Activated CD4-positive, alpha-beta memory T cell treated with anti-CD3 and anti-CD28 coated beads, Interleukin-2, amount 10 ng/mL, durations not matched to agents 7 days and 5 days (primary cell): Measurements from ENCODE around the gene PTGS1. TPM values are rescaled to one million over a fixed set of nuclear protein-coding genes. Genes with fewer than 3 reads are reported as not detected.

Experiments used
- CTCF ChIA-PET: fragments of 350-600 bp; sonication (Branson Sonifier 250); formaldehyde crosslinking; loops from one replicate; lab custom pipeline; 2021; ENCODE audit warnings: antibody characterized with exemption, inconsistent platforms; lab: Charles Lee
- POLR2A ChIA-PET: fragments of 350-600 bp; sonication (Branson Sonifier 250); formaldehyde crosslinking; loops from one replicate; lab custom pipeline; 2021; ENCODE audit warnings: antibody characterized with exemption; lab: Charles Lee
- DNase-seq: peaks from one replicate; pipeline ENCODE4 v3.0.0-alpha.2; 2020
- H3K27ac Mint-ChIP-seq: one replicate; pipeline ENCODE4 v1.8.0; 2021; ENCODE audit warnings: mild to moderate bottlenecking, mixed read lengths
- H3K27me3 Mint-ChIP-seq: one replicate; pipeline ENCODE4 v1.8.0; 2021; ENCODE audit warnings: mixed read lengths
- H3K36me3 Mint-ChIP-seq: one replicate; pipeline ENCODE4 v1.8.0; 2021; ENCODE audit warnings: low read depth, mixed read lengths
- H3K4me1 Mint-ChIP-seq: one replicate; pipeline ENCODE4 v1.8.0; 2021; ENCODE audit warnings: mixed read lengths
- H3K4me3 Mint-ChIP-seq: one replicate; pipeline ENCODE4 v1.8.0; 2021; ENCODE audit warnings: mild to moderate bottlenecking, mixed read lengths
- H3K9me3 Mint-ChIP-seq: one replicate; pipeline ENCODE4 v1.8.0; 2021; ENCODE audit warnings: mixed read lengths
- total RNA-seq, 2 experiments: library from RNA; stranded (reverse); gene quantifications; one replicate each; pipeline ENCODE4 v1.2.3, GENCODE V29; 2021

The PTGS1 gene
- total RNA-seq, 2 experiments from 2014 or later, result 0.08 to 0.20 TPM

DNA sequence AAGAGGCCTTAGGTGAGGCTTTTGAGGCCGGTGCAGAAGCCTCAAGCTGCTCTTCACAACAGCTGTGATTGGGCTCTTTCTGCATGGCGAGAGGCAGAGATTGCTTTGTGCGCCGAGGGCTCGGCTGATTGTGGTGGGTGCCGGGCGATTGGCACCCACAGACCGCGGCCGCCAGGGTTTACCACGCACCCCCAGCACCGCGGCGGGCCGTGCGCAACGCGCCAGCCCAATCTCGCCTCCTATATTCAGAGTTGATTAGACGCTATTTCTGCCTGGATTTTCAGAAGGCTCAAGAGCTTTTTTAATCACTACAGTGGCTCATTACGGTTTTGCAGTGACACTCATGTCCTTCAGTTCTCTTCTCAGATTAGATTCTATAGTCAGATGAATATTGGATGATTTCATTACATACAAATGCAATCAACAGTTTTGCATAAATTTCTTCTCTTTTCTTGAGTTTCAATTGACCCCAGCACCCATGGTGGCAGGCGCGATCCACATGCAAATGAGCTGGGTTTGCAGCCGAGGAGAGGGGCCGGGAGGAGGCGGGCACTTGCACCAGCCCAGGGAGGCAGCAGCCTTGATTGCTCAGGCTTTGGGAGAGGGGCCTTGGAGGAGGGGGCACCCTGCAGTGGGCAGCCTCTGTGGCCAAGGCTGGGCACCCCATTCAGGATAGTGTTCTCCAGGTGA lies 33.8 kb upstream of the PTGS1 start:
- no peaks in the 10 kb centered on the region for H3K4me1 Mint-ChIP-seq
- ChIA-PET POLR2A (no interaction called here), CTCF (no interaction called here)
- no peaks in the 10 kb centered on the region for H3K9me3 Mint-ChIP-seq
- H3K27ac Mint-ChIP-seq, result no peak overlapping the region
- H3K36me3 Mint-ChIP-seq, result no peaks in the 10 kb centered on the region
- no peak for DNase-seq
- H3K4me3 Mint-ChIP-seq, result no peak overlapping the region
- H3K27me3 Mint-ChIP-seq, result no peaks in the 10 kb centered on the region

DNA sequence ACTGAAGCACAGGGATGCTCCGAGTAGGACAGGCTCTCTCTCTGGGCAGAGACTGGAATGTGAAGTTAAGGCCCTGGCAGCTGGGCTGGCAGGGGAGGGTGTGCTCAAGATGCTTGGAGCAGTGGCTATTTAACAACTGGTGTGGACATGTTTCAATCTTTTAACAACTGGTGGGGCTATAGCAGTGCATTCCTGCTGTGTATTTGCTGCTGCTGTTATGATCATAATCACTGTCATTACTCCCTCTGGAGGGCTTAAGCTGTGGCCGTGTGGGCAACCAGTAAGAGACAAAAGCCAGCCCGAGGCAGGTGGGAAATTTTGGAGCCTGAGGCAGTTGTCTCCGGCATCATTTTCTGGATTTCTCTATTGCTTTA lies 33.3 kb upstream of the PTGS1 start:
- no peaks in the 10 kb centered on the region for H3K9me3 Mint-ChIP-seq
- CTCF ChIA-PET, result no interaction called here
- no peaks in the 10 kb centered on the region for H3K27me3 Mint-ChIP-seq
- no peak overlapping the region for H3K4me3 Mint-ChIP-seq
- POLR2A ChIA-PET, result no interaction called here
- H3K4me1 Mint-ChIP-seq, result no peaks in the 10 kb centered on the region
- no peak overlapping the region for H3K27ac Mint-ChIP-seq
- H3K36me3 Mint-ChIP-seq, result no peaks in the 10 kb centered on the region
- no peak for DNase-seq

DNA sequence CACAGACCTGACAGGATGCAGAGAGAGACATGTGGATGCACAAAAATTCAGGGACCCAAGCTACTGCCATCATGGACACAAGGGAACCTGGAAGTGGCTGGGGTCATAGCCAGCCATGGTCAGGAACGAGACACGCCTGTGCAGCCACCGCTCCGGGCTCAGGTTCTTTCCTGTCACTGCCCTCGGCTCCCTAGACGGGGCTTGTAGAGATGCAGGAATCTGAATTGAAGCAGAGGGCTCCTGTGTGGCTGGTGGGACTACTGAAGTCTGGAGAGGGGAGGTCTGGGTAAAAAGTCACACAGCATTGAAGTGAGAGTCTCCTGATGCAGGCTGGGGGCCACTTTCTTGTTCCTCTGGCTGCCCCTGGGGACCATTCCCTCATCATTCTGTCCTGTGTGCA lies 32.3 kb upstream of the PTGS1 start:
- POLR2A ChIA-PET, result no interaction called here
- H3K4me3 Mint-ChIP-seq, result no peak overlapping the region
- no peaks in the 10 kb centered on the region for H3K27me3 Mint-ChIP-seq
- no peak overlapping the region for H3K27ac Mint-ChIP-seq
- CTCF ChIA-PET, result interaction anchor here (0.7 kb wide), 1 partner anchor 12 kb away, joined by 4 read pairs; no protein-coding TSS in a partner anchor
- no peak for DNase-seq
- no peaks in the 10 kb centered on the region for H3K9me3 Mint-ChIP-seq
- H3K4me1 Mint-ChIP-seq, result no peaks in the 10 kb centered on the region
- no peaks in the 10 kb centered on the region for H3K36me3 Mint-ChIP-seq

DNA sequence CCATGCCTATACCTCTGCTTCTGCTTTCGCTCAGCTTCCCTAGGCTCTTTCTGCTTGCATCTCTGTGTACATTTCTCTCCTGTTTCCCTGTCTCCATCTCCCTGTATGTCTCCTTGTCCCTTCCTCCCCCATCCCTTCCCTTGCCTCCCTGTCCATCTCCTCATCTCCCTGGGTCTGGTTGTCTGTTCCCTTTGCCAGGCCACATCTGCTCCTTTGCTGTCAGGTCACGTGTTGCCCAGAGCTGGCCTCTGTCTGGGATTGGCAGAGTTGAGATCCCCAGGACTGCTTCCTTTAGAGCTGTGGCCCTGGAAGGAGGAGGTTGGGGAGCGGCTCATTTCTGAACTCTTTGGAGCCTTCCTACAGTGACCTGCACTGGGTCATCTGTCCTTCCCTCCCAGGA lies 31.8 kb upstream of the PTGS1 start:
- CTCF ChIA-PET, result interaction anchor here (0.7 kb wide), 1 partner anchor 12 kb away, joined by 4 read pairs; no protein-coding TSS in a partner anchor
- no peaks in the 10 kb centered on the region for H3K9me3 Mint-ChIP-seq
- H3K27ac Mint-ChIP-seq, result no peak overlapping the region
- H3K27me3 Mint-ChIP-seq, result no peaks in the 10 kb centered on the region
- DNase-seq, result no peak
- no peaks in the 10 kb centered on the region for H3K36me3 Mint-ChIP-seq
- POLR2A ChIA-PET, result no interaction called here
- H3K4me3 Mint-ChIP-seq, result no peak overlapping the region
- H3K4me1 Mint-ChIP-seq, result no peaks in the 10 kb centered on the region

DNA sequence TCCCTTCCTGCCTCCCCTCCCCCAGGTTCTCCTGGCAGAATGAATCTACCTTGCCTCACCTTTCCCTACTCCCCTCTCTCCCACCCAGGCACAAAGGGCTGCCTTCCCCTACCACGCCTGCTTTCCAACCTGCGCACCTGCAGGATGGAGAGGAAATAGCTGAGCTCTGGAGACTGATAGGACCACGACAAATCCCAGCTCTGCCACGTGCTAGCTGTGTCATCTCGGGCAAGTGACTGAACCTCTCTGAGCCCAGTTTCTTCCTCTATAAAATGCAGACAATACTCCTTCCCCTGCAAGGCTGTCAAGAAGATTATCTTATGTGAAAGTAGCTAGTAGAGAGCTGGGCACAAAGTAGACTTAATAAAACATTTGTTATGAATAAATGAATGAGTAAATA lies 31.2 kb upstream of the PTGS1 start:
- ChIA-PET POLR2A (no interaction called here), CTCF (interaction anchor here (0.7 to 1.5 kb wide), 2 partner anchors 10 to 11 kb away, joined by 4 to 8 read pairs; no protein-coding TSS in a partner anchor)
- Mint-ChIP-seq H3K4me1 (no peaks in the 10 kb centered on the region), H3K4me3 (no peak overlapping the region), H3K27ac (no peak overlapping the region), H3K9me3 (no peaks in the 10 kb centered on the region), H3K27me3 (no peaks in the 10 kb centered on the region), H3K36me3 (no peaks in the 10 kb centered on the region)
- DNase-seq, result no peak

DNA sequence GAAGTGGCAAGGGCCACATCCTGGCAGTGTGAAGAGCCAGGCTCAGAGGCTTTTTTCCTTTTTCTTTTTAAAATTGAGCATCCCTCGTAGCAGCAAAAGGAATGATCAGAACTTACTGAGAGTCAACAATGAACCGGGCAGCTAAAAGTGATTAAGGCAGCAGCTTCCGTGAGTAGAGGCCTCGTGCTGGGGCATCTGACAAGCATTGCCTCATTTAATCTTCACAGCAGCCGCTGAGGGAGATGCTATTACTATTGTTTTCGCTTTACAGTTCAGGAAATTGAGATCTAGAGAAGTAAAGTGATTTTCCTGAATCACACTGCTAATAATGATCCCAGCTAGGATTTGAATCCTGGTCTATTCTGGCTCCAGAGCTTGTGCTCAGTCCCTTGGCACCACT lies 30.7 kb upstream of the PTGS1 start:
- H3K4me3 Mint-ChIP-seq, result no peak overlapping the region
- no peaks in the 10 kb centered on the region for H3K9me3 Mint-ChIP-seq

DNA sequence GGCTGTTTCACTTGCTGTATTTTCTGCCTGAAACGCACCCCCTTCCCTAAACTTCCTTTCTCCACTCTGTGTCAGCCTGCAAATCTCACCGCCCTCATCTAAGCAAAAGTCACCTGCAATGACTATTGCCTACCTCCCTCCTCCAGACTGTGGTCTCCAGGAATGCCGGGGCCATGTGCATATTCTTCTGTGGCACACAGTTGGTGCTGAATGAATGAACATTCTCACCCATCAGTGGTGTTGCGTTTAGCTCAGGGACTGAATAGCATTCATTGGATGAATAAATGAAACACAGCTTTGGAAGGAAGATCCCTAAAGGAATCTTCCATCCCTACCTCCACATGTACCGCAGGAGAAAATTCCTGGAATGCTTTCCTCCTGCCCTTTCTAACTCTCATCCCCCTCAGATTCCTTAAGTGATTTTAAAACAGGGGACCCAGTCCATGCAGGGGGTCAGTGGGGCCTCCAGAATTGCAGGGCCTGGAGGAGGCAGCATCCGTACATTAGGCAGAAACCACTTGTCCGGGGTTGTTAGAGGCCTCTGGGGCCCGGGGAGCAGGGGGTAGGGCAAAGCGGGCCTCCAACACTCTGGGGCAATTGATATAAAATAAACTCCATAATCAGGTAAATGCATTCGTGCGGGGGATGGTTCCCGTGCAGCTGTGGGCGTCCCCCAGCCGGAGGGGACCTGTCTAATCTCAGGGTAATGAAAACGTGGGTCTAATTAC lies 28.3 kb upstream of the PTGS1 start:
- peaks cover 21% of the 10 kb centered on the region for H3K27me3 Mint-ChIP-seq
- CTCF ChIA-PET, result interaction anchor here (0.8 kb wide), 1 partner anchor 9 kb away, joined by 3 read pairs; no protein-coding TSS in a partner anchor
- H3K4me3 Mint-ChIP-seq, result no peak overlapping the region
- no peak overlapping the region for H3K27ac Mint-ChIP-seq
- no peaks in the 10 kb centered on the region for H3K36me3 Mint-ChIP-seq
- H3K4me1 Mint-ChIP-seq, result peaks cover 3% of the 10 kb centered on the region
- POLR2A ChIA-PET, result no interaction called here
- DNase-seq, result no peak
- H3K9me3 Mint-ChIP-seq, result no peaks in the 10 kb centered on the region

More for the DNA sequence above, 30.7 kb upstream of the PTGS1 start:
- H3K27ac Mint-ChIP-seq, result no peak overlapping the region
- DNase-seq, result no peak
- H3K36me3 Mint-ChIP-seq, result no peaks in the 10 kb centered on the region
- ChIA-PET CTCF (interaction anchor here (1.5 kb wide), 1 partner anchor 10 kb away, joined by 8 read pairs; no protein-coding TSS in a partner anchor), POLR2A (no interaction called here)
- peaks cover 3% of the 10 kb centered on the region for H3K27me3 Mint-ChIP-seq
- H3K4me1 Mint-ChIP-seq, result no peaks in the 10 kb centered on the region

DNA sequence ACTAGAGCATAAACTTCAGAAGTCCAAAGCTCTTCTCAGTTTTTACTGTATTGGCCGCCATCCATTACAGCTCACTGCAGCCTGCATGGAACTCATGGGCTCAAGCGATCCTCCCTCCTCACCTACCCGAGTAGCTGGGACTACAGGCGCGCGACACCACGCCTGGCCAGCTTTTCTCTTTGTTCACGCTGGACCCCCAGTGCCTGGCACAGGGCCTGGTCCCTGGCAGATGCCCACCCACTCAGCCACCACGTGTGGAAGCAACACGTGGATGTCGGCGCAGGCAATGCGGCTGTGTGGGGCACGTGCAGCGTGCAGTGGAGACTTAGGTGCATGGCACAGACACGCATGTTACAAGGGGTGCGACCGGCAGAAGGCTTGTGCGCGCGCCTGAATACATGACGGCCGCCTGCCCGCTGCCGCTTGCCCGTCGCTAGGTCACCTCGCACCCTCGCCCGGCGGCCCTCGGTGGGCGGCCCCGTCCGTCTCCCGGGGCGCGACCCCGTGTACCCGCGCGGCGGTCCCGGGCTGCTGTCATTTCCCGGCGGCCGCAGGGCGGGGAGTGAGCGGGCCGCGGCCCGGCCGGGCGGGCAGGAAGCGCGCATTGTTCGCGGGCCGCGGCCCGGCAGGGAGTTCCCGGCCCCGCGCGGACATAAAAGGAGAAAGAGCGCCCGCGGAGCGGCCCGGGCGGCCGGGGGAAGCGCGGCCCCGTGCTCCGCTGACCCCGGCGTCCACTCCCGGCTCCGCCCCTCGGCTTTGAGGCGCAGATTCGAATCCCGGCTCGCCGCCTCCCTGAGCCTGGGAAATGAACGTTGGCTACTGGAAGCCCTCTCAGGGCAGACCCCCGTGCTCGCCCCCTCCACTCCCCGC lies 24.1 kb upstream of the PTGS1 start:
- peak; percentile 20 for DNase-seq
- ChIA-PET CTCF (interaction anchor here (6.2 to 10.2 kb wide), 2 partner anchors 222 to 249 kb away, joined by 105 to 243 read pairs; no protein-coding TSS in a partner anchor), POLR2A (interaction anchor here (1.0 to 1.3 kb wide), 3 partner anchors 82 to 482 kb away, joined by 3 to 4 read pairs (median 3); partner anchors contain the start of genes MRRF, PDCL and RBM18)
- Mint-ChIP-seq H3K9me3 (no peaks in the 10 kb centered on the region), H3K4me1 (peaks cover 13% of the 10 kb centered on the region), H3K36me3 (no peaks in the 10 kb centered on the region), H3K27me3 (peaks cover 40% of the 10 kb centered on the region), H3K4me3 (peak overlapping the region; percentile 70), H3K27ac (no peak overlapping the region)

DNA sequence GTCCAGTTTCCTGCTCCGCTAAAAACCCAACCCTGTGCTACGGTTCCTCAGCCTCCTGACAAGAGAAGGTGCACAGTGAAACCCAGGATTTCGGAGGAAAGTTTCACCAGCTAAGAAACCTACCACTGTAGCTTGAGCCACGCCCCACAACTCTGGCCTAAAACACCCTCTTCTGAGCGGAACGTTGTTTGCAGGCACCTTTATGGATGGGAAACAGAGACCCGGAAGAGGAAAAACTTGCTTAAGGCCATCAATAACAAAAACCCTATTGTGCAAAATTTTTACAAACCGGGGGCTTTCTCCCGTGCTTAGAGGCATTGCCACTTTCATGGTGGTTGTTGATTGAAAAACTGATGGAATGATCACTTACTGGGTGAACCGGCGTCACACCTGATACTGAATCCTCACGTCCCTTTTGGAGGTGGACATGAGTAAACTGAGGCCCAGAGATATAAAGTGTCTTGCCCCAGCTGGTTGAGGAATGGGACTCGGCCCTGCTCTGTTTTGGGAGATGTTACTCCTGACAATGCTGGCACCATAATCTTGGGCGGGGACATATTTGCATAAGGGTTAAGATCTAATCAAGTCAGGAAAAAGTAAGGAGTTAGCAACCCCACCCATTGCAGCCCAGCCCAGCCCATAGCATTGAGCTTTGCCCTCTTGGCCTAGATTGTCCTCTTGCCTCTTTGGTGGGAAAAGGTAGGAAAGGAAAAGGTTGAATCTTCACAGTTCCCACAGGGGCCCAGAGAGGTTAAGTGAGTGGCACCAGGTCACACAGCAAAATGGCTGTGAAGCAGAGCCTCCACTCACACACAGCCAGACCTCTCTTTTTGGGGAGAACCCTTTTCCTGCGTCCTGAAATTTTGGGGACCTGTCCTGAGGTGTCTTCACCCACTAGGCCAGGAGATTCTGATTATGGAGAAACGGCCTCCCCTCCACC lies 23.2 kb upstream of the PTGS1 start:
- H3K27me3 Mint-ChIP-seq, result peaks cover 40% of the 10 kb centered on the region
- peak; percentile 31 for DNase-seq
- H3K4me1 Mint-ChIP-seq, result peaks cover 13% of the 10 kb centered on the region

DNA sequence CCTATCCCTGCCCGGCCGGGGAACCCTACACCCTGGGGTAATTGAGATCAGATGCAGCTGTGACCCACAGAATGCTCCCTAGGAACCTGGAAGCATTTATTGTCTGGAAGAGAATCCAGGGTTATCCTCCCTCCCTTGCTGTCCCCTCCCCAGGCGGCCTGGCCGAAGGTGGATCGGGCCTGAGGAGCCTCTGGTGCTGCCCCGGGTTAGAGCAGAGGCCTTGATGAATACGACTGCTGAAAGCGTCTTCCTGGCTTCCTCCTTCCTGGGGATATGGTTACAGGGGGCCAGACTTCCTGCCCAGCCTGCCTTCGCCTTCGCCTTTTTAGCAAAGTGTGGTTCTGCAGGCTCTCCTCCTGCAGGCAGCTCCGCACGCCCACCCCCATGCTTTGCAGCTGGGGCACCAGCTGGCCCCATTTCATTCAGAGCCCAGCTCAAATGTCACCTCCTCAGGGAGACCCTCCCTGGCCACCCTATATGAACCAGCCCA lies 22.5 kb upstream of the PTGS1 start:
- H3K4me1 Mint-ChIP-seq, result peaks cover 13% of the 10 kb centered on the region
- POLR2A ChIA-PET, result interaction anchor here (1.3 kb wide), 1 partner anchor 226 kb away, joined by 4 read pairs; no protein-coding TSS in a partner anchor
- no peak overlapping the region for H3K4me3 Mint-ChIP-seq
- DNase-seq, result no peak
- peaks cover 40% of the 10 kb centered on the region for H3K27me3 Mint-ChIP-seq
- no peak overlapping the region for H3K27ac Mint-ChIP-seq
- CTCF ChIA-PET, result interaction anchor here (6.2 to 10.2 kb wide), 2 partner anchors 224 to 251 kb away, joined by 105 to 243 read pairs; no protein-coding TSS in a partner anchor
- H3K36me3 Mint-ChIP-seq, result no peaks in the 10 kb centered on the region
- H3K9me3 Mint-ChIP-seq, result peaks cover 2% of the 10 kb centered on the region

More for the DNA sequence above, 23.2 kb upstream of the PTGS1 start:
- ChIA-PET CTCF (interaction anchor here (6.2 to 10.2 kb wide), 2 partner anchors 223 to 250 kb away, joined by 105 to 243 read pairs; no protein-coding TSS in a partner anchor), POLR2A (interaction anchor here (1.0 to 1.3 kb wide), 2 partner anchors 225 to 481 kb away, joined by 3 to 4 read pairs; partner anchors contain the start of gene PDCL)
- Mint-ChIP-seq H3K4me3 (peak overlapping the region; percentile 70), H3K9me3 (peaks cover under 1% of the 10 kb centered on the region), H3K27ac (no peak overlapping the region), H3K36me3 (no peaks in the 10 kb centered on the region)

DNA sequence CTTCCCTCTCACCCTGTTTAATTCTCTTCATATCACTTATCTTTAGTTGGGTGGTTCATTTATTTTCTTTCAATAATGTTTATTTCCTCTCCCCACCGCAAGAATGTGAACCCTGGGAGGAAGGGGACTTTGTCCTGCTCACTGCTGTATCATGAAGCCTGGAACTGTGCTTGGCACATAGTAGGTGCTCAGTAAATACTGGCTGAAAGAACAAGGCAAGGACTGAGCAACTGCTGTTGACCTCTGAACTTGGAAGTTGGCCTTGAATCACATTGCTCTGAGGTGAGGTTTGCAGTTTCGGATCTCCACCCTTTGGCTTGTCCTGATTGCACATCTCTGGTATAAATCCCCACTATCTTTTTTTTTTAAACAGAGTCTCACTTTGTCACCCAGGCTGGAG lies 22.0 kb upstream of the PTGS1 start:
- H3K36me3 Mint-ChIP-seq, result no peaks in the 10 kb centered on the region
- H3K4me3 Mint-ChIP-seq, result no peak overlapping the region
- no peak overlapping the region for H3K27ac Mint-ChIP-seq
- peaks cover 2% of the 10 kb centered on the region for H3K9me3 Mint-ChIP-seq
- no peak for DNase-seq
- H3K4me1 Mint-ChIP-seq, result peaks cover 13% of the 10 kb centered on the region
- ChIA-PET CTCF (interaction anchor here (6.2 to 10.2 kb wide), 2 partner anchors 224 to 251 kb away, joined by 105 to 243 read pairs; no protein-coding TSS in a partner anchor), POLR2A (no interaction called here)
- peaks cover 40% of the 10 kb centered on the region for H3K27me3 Mint-ChIP-seq
